GM12874 (cell line): ENCODE measurements around the gene VENTX.

Source experiments
- CTCF ChIP-seq: IDR thresholded peaks from 2 replicates; pipeline ENCODE4 v1.5.1; 2011; ENCODE audit warnings: low read depth, mild to moderate bottlenecking, control low read depth, low read length, moderate library complexity; ENCODE audit not compliant: insufficient read depth

Gene VENTX

DNA sequence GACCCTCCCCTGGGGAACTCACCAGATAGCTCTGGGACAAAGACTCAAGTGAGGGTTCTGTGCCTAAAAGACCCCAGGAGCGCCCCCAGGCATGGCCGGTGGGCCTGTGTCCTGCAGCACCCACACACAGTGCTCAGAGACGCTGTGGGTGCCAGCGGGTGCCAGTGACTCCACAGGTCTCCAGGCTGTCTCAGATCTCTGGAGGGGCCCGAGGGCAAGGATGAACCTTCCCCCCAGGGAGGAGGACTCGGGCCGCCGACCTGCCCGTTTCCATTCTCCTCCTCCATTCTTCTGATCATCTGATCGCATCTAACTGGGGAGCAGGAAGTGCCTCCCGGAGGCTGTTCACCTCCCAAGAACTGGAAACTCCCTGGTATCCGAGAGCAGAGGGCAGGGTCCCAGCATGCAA, 38.0 kb downstream of the VENTX start:
- TF ChIP-seq CTCF: peak; percentile 68

- no peak for TF ChIP-seq CTCF
Measured at GRCh38 chr10:133276100-133276434, 38.4 kb downstream of the VENTX start.

GRCh38 chr10:133276435-133277201, 39.0 kb downstream of the VENTX start, which contains the start of gene ADAM8:
Gene ADAM8, minus strand, starts transcription at chr10:133276868. Its CDS starts 51 bp downstream, at chr10:133276817.
- no peak for TF ChIP-seq CTCF

GRCh38 chr10:133277277-133277992, 39.8 kb downstream of the VENTX start:
- TF ChIP-seq CTCF: no peak

- TF ChIP-seq CTCF: no peak
Measured at GRCh38 chr10:133277993-133278576, 40.4 kb downstream of the VENTX start.

DNA sequence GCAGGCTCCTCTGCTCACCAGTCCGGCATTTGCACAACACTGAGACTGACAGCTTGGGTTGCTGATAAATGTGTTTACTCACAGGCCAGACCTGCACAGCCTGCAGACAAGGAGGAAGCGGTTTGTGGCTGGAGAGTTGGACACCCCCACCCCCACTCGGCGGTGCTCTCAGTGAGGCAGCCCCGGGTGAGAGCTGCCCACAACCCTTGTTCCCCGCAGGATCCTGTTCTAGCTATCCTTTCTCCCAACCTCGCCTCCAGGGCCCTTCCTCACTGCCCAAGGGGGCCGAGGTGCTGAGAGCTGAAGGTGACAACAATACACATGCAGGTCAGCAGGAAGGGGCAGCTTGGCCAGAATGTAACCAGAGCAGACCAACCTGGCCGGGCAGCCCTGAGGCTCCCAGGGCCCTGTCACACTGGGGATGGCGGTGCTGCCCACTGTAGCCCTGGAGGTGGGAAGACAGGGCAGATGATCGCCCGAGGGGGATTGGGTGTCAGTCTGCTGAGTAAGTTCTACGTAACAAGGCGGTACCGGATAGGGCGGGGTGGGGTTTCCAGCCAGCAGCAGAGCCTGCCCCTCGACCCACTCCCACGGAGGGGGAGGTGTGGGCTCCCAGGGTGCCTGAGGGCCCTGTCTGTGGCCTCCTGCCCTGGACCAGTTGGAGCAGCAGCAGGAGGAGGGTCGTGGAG, 41.1 kb downstream of the VENTX start:
- no peak for TF ChIP-seq CTCF
